T-helper 1 cell treated with Interleukin-12 subunit alpha and Interleukin-12 subunit beta and Interleukin-4 antibody, amounts not matched to agents 30 μg/mL and 1 μg/mL, for 36 hours (primary cell): ENCODE data around the gene ITPKC.

ENCODE experiments used
- H3K27ac Mint-ChIP-seq: one replicate; pipeline ENCODE4 v1.8.0; 2021; ENCODE audit warnings: mild to moderate bottlenecking, mixed read lengths
- H3K27me3 Mint-ChIP-seq: one replicate; pipeline ENCODE4 v1.8.0; 2021; ENCODE audit warnings: low read depth, mixed read lengths
- H3K36me3 Mint-ChIP-seq: one replicate; pipeline ENCODE4 v1.8.0; 2021; ENCODE audit warnings: low read depth, mixed read lengths
- H3K4me1 Mint-ChIP-seq: one replicate; pipeline ENCODE4 v1.8.0; 2021; ENCODE audit warnings: low read depth, mixed read lengths
- H3K4me3 Mint-ChIP-seq: one replicate; pipeline ENCODE4 v1.8.0; 2021; ENCODE audit warnings: mild to moderate bottlenecking, moderate library complexity, mixed read lengths
- H3K9me3 Mint-ChIP-seq: one replicate; pipeline ENCODE4 v1.8.0; 2021; ENCODE audit warnings: mixed read lengths

The ITPKC gene

GRCh38 chr19:40697007-40697406, 19.9 kb upstream of the ITPKC start:
- no peaks in the 10 kb centered on the region for H3K27me3 Mint-ChIP-seq
- no peaks in the 10 kb centered on the region for H3K9me3 Mint-ChIP-seq
- H3K4me1 Mint-ChIP-seq = no peaks in the 10 kb centered on the region
- no peak overlapping the region for H3K4me3 Mint-ChIP-seq
- H3K36me3 Mint-ChIP-seq = peaks cover 14% of the 10 kb centered on the region
- H3K27ac Mint-ChIP-seq = no peak overlapping the region

GRCh38 chr19:40700083-40700482, 16.8 kb upstream of the ITPKC start:
- Mint-ChIP-seq H3K27ac (no peak overlapping the region), H3K4me1 (no peaks in the 10 kb centered on the region), H3K4me3 (no peak overlapping the region), H3K27me3 (no peaks in the 10 kb centered on the region), H3K9me3 (no peaks in the 10 kb centered on the region), H3K36me3 (peaks cover 27% of the 10 kb centered on the region)

GRCh38 chr19:40701758-40702157, 15.2 kb upstream of the ITPKC start:
- H3K9me3 Mint-ChIP-seq = no peaks in the 10 kb centered on the region
- H3K27ac Mint-ChIP-seq = no peak overlapping the region
- H3K27me3 Mint-ChIP-seq = no peaks in the 10 kb centered on the region
- H3K4me1 Mint-ChIP-seq = no peaks in the 10 kb centered on the region
- peaks cover 27% of the 10 kb centered on the region for H3K36me3 Mint-ChIP-seq
- no peak overlapping the region for H3K4me3 Mint-ChIP-seq

- Mint-ChIP-seq H3K4me3 (no peak overlapping the region), H3K27ac (no peak overlapping the region), H3K36me3 (peaks cover 28% of the 10 kb centered on the region), H3K27me3 (no peaks in the 10 kb centered on the region), H3K9me3 (no peaks in the 10 kb centered on the region), H3K4me1 (no peaks in the 10 kb centered on the region)
These were observed 14.4 kb upstream of the ITPKC start for GRCh38 chr19:40702337-40703012.

GRCh38 chr19:40703029-40703755, 13.7 kb upstream of the ITPKC start:
- no peak overlapping the region for H3K27ac Mint-ChIP-seq
- no peaks in the 10 kb centered on the region for H3K4me1 Mint-ChIP-seq
- H3K9me3 Mint-ChIP-seq = no peaks in the 10 kb centered on the region
- peaks cover 28% of the 10 kb centered on the region for H3K36me3 Mint-ChIP-seq
- H3K27me3 Mint-ChIP-seq = no peaks in the 10 kb centered on the region
- no peak overlapping the region for H3K4me3 Mint-ChIP-seq

GRCh38 chr19:40704491-40705361, 12.2 kb upstream of the ITPKC start:
- no peak overlapping the region for H3K4me3 Mint-ChIP-seq
- no peaks in the 10 kb centered on the region for H3K4me1 Mint-ChIP-seq
- no peaks in the 10 kb centered on the region for H3K9me3 Mint-ChIP-seq
- peaks cover 29% of the 10 kb centered on the region for H3K36me3 Mint-ChIP-seq
- no peak overlapping the region for H3K27ac Mint-ChIP-seq
- H3K27me3 Mint-ChIP-seq = no peaks in the 10 kb centered on the region

GRCh38 chr19:40705362-40705651, 11.6 kb upstream of the ITPKC start:
- no peaks in the 10 kb centered on the region for H3K27me3 Mint-ChIP-seq
- no peak overlapping the region for H3K27ac Mint-ChIP-seq
- peaks cover 29% of the 10 kb centered on the region for H3K36me3 Mint-ChIP-seq
- no peaks in the 10 kb centered on the region for H3K4me1 Mint-ChIP-seq
- H3K9me3 Mint-ChIP-seq = no peaks in the 10 kb centered on the region
- no peak overlapping the region for H3K4me3 Mint-ChIP-seq

GRCh38 chr19:40705950-40706619, 10.8 kb upstream of the ITPKC start:
- no peaks in the 10 kb centered on the region for H3K4me1 Mint-ChIP-seq
- no peak overlapping the region for H3K27ac Mint-ChIP-seq
- peaks cover 27% of the 10 kb centered on the region for H3K36me3 Mint-ChIP-seq
- H3K4me3 Mint-ChIP-seq = no peak overlapping the region
- H3K9me3 Mint-ChIP-seq = no peaks in the 10 kb centered on the region
- H3K27me3 Mint-ChIP-seq = no peaks in the 10 kb centered on the region

GRCh38 chr19:40707615-40708014, 9.3 kb upstream of the ITPKC start:
- Mint-ChIP-seq H3K9me3 (no peaks in the 10 kb centered on the region), H3K4me1 (peaks cover 7% of the 10 kb centered on the region), H3K36me3 (peaks cover 29% of the 10 kb centered on the region), H3K27ac (no peak overlapping the region), H3K4me3 (no peak overlapping the region), H3K27me3 (no peaks in the 10 kb centered on the region)

GRCh38 chr19:40709817-40710216, 7.1 kb upstream of the ITPKC start:
- no peak overlapping the region for H3K27ac Mint-ChIP-seq
- peaks cover 15% of the 10 kb centered on the region for H3K4me1 Mint-ChIP-seq
- peaks cover 24% of the 10 kb centered on the region for H3K36me3 Mint-ChIP-seq
- H3K27me3 Mint-ChIP-seq = no peaks in the 10 kb centered on the region
- H3K9me3 Mint-ChIP-seq = no peaks in the 10 kb centered on the region
- H3K4me3 Mint-ChIP-seq = no peak overlapping the region

- H3K36me3 Mint-ChIP-seq = peaks cover 15% of the 10 kb centered on the region
- peak overlapping the region; percentile 22 for H3K27ac Mint-ChIP-seq
- H3K4me3 Mint-ChIP-seq = peak overlapping the region; percentile 55
- no peaks in the 10 kb centered on the region for H3K9me3 Mint-ChIP-seq
- no peaks in the 10 kb centered on the region for H3K27me3 Mint-ChIP-seq
- H3K4me1 Mint-ChIP-seq = peaks cover 36% of the 10 kb centered on the region
These were observed 3.0 kb upstream of the ITPKC start for GRCh38 chr19:40713939-40714338.

- Mint-ChIP-seq H3K9me3 (no peaks in the 10 kb centered on the region), H3K36me3 (peaks cover 14% of the 10 kb centered on the region), H3K27ac (peak overlapping the region; percentile 95), H3K27me3 (no peaks in the 10 kb centered on the region), H3K4me1 (peaks cover 38% of the 10 kb centered on the region), H3K4me3 (peak overlapping the region; percentile 83)
These were observed 2.2 kb upstream of the ITPKC start for GRCh38 chr19:40714441-40715299.

- Mint-ChIP-seq H3K9me3 (no peaks in the 10 kb centered on the region), H3K27me3 (no peaks in the 10 kb centered on the region), H3K4me3 (peak overlapping the region; percentile 83), H3K27ac (peak overlapping the region; percentile 95), H3K4me1 (peaks cover 51% of the 10 kb centered on the region), H3K36me3 (peaks cover 17% of the 10 kb centered on the region)
These were observed 856 bp upstream of the ITPKC start for GRCh38 chr19:40716031-40716481.
